Colon (tissue), 2 donors: Measurements from ENCODE around the gene EXOC4.
"Not testable (repeated sequence)": the region's sequence is repeated elsewhere in the genome, so short reads cannot be mapped to it uniquely, and the experiment has no call there.

Experiments used
- FAIRE-seq: peaks from 2 replicates; lab custom pipeline; 2012; peaks lifted over from hg19 to GRCh38; lab: Jason Lieb, UNC
- donor health status: control.
- donor health status: control.

Gene EXOC4

DNA sequence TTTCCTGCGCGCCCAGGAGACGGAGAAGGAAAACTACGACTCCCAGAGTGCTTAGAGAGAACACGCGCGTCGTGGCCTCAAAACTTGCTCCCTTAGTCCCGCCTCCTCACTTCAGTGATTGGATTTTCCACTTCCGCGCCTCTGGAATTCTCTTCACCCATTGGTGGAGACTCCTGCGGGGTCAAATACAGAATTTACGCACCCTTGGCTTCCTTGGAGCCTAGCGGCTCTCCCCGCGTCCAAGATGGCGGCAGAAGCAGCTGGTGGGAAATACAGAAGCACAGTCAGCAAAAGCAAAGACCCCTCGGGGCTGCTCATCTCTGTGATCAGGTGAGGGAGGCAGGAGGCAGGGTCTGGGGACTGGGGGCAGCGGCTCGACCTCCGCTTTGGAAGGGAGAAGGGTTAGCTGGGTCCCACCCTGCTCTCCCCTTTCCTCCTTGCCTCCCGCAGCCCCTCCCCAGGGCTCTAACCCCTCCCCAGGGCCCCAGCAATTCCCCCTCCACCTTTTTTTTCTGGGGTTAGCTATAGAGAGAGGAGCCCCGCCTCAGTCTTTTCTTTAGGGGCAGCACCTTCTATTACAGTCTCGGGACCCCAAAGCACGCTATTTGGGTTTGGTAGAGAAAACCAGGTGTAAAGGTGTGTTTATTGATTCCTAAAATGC is at the start of gene EXOC4:
Gene EXOC4 (plus strand): TSS at position 221 of the 661 bp plus-strand sequence.
- peak; percentile 97 for FAIRE-seq

DNA sequence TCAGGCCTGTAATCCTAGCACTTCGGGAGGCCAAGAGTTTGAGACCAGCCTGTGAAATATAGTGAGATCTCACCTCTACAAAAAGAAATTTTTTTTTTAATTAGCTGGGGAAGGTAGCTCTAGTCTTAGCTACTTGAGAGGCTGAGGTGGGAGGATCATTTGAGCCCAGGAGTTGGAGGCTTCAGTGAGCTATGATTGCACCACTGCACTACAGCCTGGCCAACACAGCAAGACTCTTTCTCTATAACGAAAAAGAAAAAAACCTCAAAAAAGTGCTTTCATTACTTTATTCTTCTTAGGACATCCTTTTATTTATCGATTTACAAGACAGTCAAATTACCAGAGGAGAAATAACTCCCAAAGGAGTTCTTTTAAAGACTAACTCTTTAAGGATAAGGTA is 49.4 kb upstream of the EXOC4 start:
- FAIRE-seq: no peak

- no peak for FAIRE-seq
These were observed 45.2 kb upstream of the EXOC4 start for GRCh38 chr7:133207687-133208086.

DNA sequence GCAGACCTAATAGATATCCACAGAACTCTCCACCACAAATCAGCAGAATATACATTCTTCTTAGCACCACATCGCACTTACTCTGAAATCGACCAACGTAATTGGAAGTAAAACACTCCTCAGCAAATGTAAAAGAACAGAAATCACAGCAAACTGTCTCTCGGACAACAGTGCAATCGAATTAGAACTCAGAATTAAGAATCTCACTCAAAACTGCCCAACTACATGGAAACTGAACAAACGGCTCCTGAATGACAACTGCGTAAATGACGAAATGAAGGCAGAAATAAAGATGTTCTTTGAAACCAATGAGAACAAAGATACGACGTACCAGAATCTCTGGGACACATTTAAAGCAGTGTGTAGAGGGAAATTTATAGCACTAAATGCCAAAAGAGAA is 42.1 kb upstream of the EXOC4 start:
- FAIRE-seq: not testable (repeated sequence)

GRCh38 chr7:133213772-133214171 is 39.1 kb upstream of the EXOC4 start:
- FAIRE-seq: not testable (repeated sequence)

- FAIRE-seq: no peak
These were observed 35.1 kb upstream of the EXOC4 start for GRCh38 chr7:133217773-133218172.

GRCh38 chr7:133230591-133231194 is 22.2 kb upstream of the EXOC4 start:
- FAIRE-seq: no peak

DNA sequence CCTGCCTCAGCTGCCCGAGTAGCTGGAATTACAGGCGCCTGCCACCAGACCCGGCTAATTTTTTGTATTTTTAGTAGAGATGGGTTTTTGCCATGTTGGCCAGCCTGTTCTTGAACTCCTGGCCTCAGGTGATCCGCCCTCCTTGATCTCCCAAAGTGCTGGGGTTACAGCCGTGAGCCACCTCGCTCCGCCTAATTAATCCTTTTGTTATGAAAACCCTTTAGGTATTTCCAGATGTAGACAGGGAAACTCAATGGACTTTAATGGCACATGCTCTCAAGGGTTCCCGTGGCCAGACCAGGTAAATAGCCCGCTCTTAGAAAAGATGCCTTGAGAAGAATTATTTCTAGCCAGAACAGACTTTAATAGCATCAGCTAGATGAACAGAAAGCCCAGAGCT is 19.7 kb upstream of the EXOC4 start:
- no peak for FAIRE-seq

GRCh38 chr7:133234961-133235875 is 17.7 kb upstream of the EXOC4 start:
- no peak for FAIRE-seq

DNA sequence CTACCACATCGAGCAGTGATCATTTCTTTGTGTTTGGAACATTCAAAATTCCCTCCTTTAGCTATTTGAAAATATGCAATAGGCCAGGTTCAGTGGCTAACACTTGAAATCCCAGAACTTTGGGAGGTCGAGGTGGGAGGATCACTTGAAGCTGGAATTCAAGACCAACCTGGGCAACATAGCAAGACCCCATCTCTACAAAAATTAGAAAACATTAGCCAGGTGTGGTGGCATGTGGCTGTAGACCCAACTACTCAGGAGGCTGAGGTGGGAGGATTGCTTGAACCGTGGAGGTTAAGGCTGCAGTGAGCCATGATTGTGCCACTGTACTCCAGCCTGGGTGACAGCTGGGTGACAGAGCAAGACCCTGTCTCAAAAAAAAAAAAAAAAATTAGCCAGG is 15.3 kb upstream of the EXOC4 start:
- FAIRE-seq: no peak

DNA sequence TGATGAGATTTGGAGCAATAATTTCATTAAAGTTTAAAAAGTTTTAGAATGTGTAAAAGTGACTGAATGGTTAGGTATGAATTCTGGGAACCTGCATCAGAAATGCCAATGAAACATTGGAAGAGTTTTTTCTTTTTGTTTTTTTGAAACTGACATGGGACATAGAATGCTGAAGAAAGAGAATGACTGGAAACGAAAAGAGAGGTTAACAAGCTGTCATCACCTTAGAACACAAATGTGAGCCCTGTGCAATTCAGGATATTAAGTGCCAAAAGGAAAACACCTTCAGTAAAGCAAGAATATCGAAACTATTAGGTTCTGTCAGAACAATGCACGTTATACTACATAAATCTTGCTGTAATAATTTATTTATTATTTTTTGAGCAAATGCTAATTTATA is 12.6 kb upstream of the EXOC4 start:
- no peak for FAIRE-seq

GRCh38 chr7:133246558-133246957 is 6.3 kb upstream of the EXOC4 start:
- no peak for FAIRE-seq

GRCh38 chr7:133248901-133249300 is 4.0 kb upstream of the EXOC4 start:
- no peak for FAIRE-seq

DNA sequence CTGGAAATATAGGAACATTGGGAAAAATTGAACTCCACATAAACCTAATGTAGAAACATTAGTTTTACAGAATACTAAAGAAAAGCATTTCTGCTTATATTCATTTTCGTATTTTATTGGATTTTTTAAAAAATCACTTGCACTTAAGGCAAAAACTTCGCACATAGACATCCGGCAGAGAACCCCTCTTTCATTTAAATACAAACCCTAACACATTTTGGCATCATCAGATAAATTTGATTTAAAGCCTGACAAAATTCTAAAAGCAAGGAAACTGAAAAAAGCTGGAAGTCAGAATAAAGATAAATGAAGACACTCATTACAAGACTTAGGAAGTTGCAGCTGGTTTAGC is 396 bp upstream of the EXOC4 start:
- no peak for FAIRE-seq

GRCh38 chr7:133253519-133253875 is 619 bp downstream of the EXOC4 start:
- FAIRE-seq: no peak

GRCh38 chr7:133255486-133255885 is 2.6 kb downstream of the EXOC4 start:
- no peak for FAIRE-seq

DNA sequence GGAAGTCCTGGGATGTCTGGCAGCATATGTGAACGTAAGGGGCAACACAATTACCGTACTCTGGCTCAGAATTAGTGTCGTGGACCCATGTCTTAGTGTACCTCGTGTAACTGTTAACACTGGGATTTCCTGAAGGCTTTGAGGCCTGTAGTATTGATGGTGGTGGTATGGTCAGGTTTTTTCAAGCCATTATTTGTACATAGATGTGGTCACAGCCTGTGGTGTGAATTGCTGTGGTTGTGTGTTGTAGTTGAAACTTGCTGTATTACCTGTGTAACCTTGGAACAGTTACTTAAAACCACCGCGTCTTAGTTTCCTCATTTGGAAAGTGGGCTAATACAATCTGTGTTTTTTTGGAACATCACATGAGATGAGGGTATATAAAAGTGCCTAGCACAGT is 5.3 kb downstream of the EXOC4 start:
- FAIRE-seq: no peak

GRCh38 chr7:133265821-133266220 is 12.9 kb downstream of the EXOC4 start:
- FAIRE-seq: no peak

DNA sequence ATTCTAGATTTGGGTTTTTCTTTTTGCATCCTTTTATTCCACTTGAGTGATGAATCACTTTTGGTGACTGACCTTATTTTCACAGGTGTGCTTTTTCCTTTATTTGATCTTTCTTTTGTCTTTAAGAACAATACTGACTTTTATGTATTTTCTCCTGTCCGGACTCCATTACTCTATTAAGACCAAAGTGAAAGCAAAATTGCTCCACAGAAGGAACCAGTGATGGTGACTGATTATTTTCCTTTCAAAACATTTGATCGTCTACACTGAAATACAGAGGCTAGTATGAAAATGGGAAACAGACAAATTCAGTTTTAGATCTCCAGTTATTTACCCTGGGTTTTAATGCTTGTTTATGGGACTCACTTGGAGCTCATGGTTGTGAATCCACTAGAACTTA is 15.5 kb downstream of the EXOC4 start:
- no peak for FAIRE-seq

DNA sequence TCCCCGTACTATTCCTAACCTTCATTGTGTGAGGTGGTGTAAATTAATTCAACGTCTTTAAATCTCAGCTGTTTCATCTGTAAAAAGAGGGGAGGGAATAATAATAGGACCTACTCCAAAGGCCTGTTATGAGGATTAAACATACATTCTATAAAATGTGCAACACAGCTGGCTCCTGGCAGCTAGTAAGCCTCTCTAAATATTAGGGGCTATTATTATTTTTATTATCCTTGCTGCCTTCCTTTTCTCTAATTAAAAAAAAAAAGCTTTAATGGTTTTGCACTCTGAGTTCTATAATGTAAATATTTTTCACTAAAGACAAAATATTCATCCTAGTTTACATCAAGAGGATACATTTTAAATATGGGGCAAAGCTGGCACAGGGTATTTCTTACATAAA is 19.5 kb downstream of the EXOC4 start:
- no peak for FAIRE-seq

- FAIRE-seq: no peak
These were observed 20.3 kb downstream of the EXOC4 start for GRCh38 chr7:133273227-133273626.

GRCh38 chr7:133274265-133274664 is 21.4 kb downstream of the EXOC4 start:
- no peak for FAIRE-seq

DNA sequence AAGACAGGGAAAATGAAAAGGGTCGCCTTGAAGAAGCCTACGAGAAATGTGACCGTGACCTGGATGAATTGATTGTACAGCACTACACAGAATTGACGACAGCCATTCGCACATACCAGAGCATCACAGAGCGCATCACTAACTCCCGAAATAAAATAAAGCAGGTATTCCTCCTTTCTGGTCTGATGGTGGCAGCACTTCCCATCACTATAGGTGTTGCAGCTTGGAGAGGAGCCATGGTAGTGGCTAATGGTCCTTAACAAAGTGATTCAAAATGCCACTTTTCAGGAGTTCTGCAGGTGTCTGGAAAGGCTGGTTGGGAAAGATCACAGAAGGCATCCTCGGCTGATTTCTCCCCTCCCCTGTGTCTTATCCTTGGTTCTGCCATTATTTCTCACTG is 22.1 kb downstream of the EXOC4 start:
- no peak for FAIRE-seq
